OCI-LY3 (cell line): ENCODE results near the gene MAT1A.

Experiments used
- H2AFZ ChIP-seq: fragments of 200-600, 300-600 bp; shearing (Covaris generic); 2 replicates; pipeline ENCODE4 v1.6.0; 2014; ENCODE audit warnings: antibody characterized with exemption, low read depth, low read length
- H3K27ac ChIP-seq: fragments of 200-600, 300-600 bp; sonication (generic); 2 replicates; pipeline ENCODE4 v1.5.1; 2014; ENCODE audit warnings: mild to moderate bottlenecking, low read length, moderate library complexity, mixed read lengths
- H3K27me3 ChIP-seq: fragments of 200-600, 300-600 bp; sonication (generic); 2 replicates; pipeline ENCODE4 v1.6.1; 2014; ENCODE audit warnings: low read depth, low read length, mixed read lengths
- H3K36me3 ChIP-seq: fragments of 200-600, 300-600 bp; sonication (generic); replicated peaks from 2 replicates; pipeline ENCODE3; 2014; ENCODE audit warnings: low read depth, low read length, mixed read lengths
- H3K4me1 ChIP-seq: fragments of 300-600, 200-600 bp; sonication (generic); 2 replicates; pipeline ENCODE4 v1.6.1; 2014; ENCODE audit warnings: low read length, mixed read lengths
- H3K4me2 ChIP-seq: fragments of 200-600, 300-600 bp; sonication (generic); 2 replicates; pipeline ENCODE4 v1.6.1; 2014; ENCODE audit warnings: low read length, mixed read lengths
- H3K4me3 ChIP-seq: fragments of 300-600, 200-600 bp; sonication (generic); 2 replicates; pipeline ENCODE4 v1.5.1; 2014; ENCODE audit warnings: antibody characterized with exemption, mild to moderate bottlenecking, low read length, moderate library complexity
- H3K79me2 ChIP-seq: fragments of 300-600, 200-600 bp; shearing (Covaris generic); 2 replicates; pipeline ENCODE4 v1.6.1; 2014; ENCODE audit warnings: mild to moderate bottlenecking, low read length, mixed read lengths
- H3K9ac ChIP-seq: fragments of 300-600, 200-600 bp; shearing (Covaris generic); 2 replicates; pipeline ENCODE4 v1.6.0; 2014; ENCODE audit warnings: mild to moderate bottlenecking, low read length, moderate library complexity
- H3K9me3 ChIP-seq: fragments of 200-600, 300-600 bp; shearing (Covaris generic); 2 replicates; pipeline ENCODE4 v1.6.1; 2014; ENCODE audit warnings: low read length, mixed read lengths; ENCODE audit not compliant: insufficient read depth
- H4K20me1 ChIP-seq: fragments of 200-600, 300-600 bp; sonication (generic); 2 replicates; pipeline ENCODE4 v1.6.1; 2016; ENCODE audit warnings: low read length, mixed read lengths; ENCODE audit not compliant: insufficient read depth
- CTCF ChIP-seq: fragments of 200-600, 300-600 bp; sonication (generic); IDR thresholded peaks from 2 replicates; pipeline ENCODE4 v1.5.1; 2014; ENCODE audit warnings: antibody characterized with exemption, low read length, low read depth
- EZH2phosphoT487 ChIP-seq: fragments of 200-600 bp; shearing (Covaris generic); IDR thresholded peaks from 2 replicates; pipeline ENCODE4 v1.6.1; 2018; ENCODE audit warnings: antibody characterized with exemption, mixed run types, low read depth

The MAT1A gene

GRCh38 chr10:80292607-80293239 is 3.3 kb upstream of the MAT1A start:
- Histone ChIP-seq H3K4me1 (no peaks in the 10 kb centered on the region), H4K20me1 (no peaks in the 10 kb centered on the region), H3K27ac (no peak overlapping the region), H3K4me2 (no peak overlapping the region), H3K4me3 (no peak overlapping the region), H2AFZ (no peak overlapping the region), H3K9ac (no peak overlapping the region), H3K9me3 (no peaks in the 10 kb centered on the region), H3K27me3 (peaks cover 10% of the 10 kb centered on the region), H3K79me2 (no peaks in the 10 kb centered on the region), H3K36me3 (no peaks in the 10 kb centered on the region)
- TF ChIP-seq EZH2phosphoT487 (no peak), CTCF (no peak)

- H3K4me2 ChIP-seq, result no peak overlapping the region
Measured at GRCh38 chr10:80290474-80291220, 1.2 kb upstream of the MAT1A start.

GRCh38 chr10:80288849-80289248 is 609 bp downstream of the MAT1A start:
- Histone ChIP-seq H3K27ac (no peak overlapping the region), H3K4me3 (no peak overlapping the region), H2AFZ (no peak overlapping the region), H3K4me1 (no peaks in the 10 kb centered on the region), H3K9ac (no peak overlapping the region), H3K9me3 (no peaks in the 10 kb centered on the region), H3K36me3 (no peaks in the 10 kb centered on the region), H4K20me1 (no peaks in the 10 kb centered on the region), H3K79me2 (no peaks in the 10 kb centered on the region), H3K4me2 (no peak overlapping the region), H3K27me3 (peaks cover 10% of the 10 kb centered on the region)
- TF ChIP-seq CTCF (no peak), EZH2phosphoT487 (no peak)

More at GRCh38 chr10:80290474-80291220, 1.2 kb upstream of the MAT1A start:
- Histone ChIP-seq H3K9me3 (no peaks in the 10 kb centered on the region), H3K4me3 (no peak overlapping the region), H3K36me3 (no peaks in the 10 kb centered on the region), H3K9ac (no peak overlapping the region), H3K79me2 (no peaks in the 10 kb centered on the region), H2AFZ (no peak overlapping the region), H3K27ac (no peak overlapping the region), H3K27me3 (peaks cover 10% of the 10 kb centered on the region), H3K4me1 (no peaks in the 10 kb centered on the region), H4K20me1 (no peaks in the 10 kb centered on the region)
- TF ChIP-seq CTCF (no peak), EZH2phosphoT487 (no peak)

GRCh38 chr10:80284522-80284921 is 4.9 kb downstream of the MAT1A start:
- no peaks in the 10 kb centered on the region for H3K36me3 ChIP-seq
- H3K9ac ChIP-seq, result no peak overlapping the region
- H3K4me1 ChIP-seq, result no peaks in the 10 kb centered on the region
- no peak overlapping the region for H3K4me2 ChIP-seq
- no peak for TF ChIP-seq EZH2phosphoT487
- TF ChIP-seq CTCF, result no peak
- no peak overlapping the region for H3K27ac ChIP-seq
- no peaks in the 10 kb centered on the region for H4K20me1 ChIP-seq
- no peak overlapping the region for H2AFZ ChIP-seq
- no peaks in the 10 kb centered on the region for H3K27me3 ChIP-seq
- no peak overlapping the region for H3K4me3 ChIP-seq
- no peaks in the 10 kb centered on the region for H3K79me2 ChIP-seq
- no peaks in the 10 kb centered on the region for H3K9me3 ChIP-seq
